PC-9 (cell line): ENCODE results near the gene PHF20.

Source experiments
- CTCF ChIP-seq: fragments of 200-600 bp; sonication (generic); conservative IDR thresholded peaks from 2 replicates; pipeline ENCODE4 v1.6.1; 2017; ENCODE audit warnings: mixed run types, antibody characterized with exemption, mild to moderate bottlenecking, moderate library complexity
- EZH2 ChIP-seq: fragments of 200-600 bp; sonication (generic); IDR thresholded peaks from 2 replicates; pipeline ENCODE4 v1.8.0; 2017; ENCODE audit warnings: antibody characterized with exemption, low read depth

- TF ChIP-seq CTCF (no peak), EZH2 (no peak)
Observed at GRCh38 chr20:35891375-35891774, 119.6 kb downstream of the PHF20 start.
